T-helper 22 cell (primary cell): ENCODE data around the gene GUCA1A.

Experiments used
- DNase-seq: peaks from one replicate; pipeline ENCODE4 v3.0.0-alpha.2; 2020; ENCODE audit warnings: low read depth

The GUCA1A gene

DNA sequence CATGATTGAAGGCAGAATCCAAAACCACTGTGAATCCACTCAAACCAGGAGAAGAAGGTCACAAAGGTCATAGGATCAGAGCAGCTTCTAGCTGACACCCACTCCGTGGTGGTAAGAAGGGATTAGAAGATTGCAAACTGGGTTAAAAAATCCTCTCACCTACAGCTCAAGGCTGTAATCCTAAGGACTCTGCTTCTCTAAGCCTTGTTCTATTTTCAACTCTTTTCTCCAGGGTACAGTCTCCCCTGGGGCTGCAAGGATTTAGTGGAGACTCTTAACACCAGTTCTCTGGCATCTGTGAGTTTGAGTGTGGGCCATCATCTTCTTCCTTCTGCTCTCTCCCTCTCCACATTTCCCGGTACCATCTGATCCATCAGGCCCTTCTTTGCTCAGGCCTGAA is at the start of gene GUCA1A:
GUCA1A (plus strand) TSS at position 264 of the 400 bp plus-strand sequence. CDS start 250 bp downstream, outside the sequence.
- DNase-seq: no peak

DNA sequence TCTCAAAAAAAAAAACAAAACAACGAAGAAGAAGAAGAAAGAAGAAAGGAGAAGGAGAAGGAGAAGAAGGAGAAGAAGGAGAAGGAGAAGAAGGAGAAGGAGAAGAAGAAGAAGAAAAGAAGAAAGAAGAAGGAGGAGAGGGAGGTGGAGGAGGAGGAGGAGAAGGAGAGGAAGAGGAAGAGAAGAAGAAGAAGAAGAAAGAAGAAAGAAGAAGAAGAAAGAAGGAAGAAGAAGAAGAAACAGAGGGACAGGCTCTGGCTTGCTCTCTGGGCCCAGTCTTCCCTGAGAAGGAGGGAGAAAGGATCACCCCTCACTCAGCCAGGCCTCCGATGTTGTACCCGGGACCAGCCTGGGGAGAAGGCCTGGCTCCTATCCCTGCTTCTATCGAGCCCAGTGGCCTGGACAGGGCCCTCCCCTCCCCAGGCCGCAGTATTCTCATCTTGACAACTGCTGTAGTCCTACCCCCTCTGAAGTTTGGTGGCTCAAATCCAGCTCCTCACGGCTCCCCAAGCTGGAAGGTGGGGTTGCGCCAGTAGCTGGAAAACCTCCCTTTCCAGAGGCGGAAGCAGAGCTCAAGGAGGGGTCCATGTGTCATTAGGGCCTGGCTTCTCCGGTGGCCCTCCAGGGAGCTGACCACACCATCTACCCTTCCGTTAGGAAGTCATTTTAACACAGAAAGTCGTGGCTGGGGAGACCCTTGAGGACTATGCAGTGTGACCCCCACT is 49.6 kb upstream of the GUCA1A start:
- DNase-seq: no peak

DNA sequence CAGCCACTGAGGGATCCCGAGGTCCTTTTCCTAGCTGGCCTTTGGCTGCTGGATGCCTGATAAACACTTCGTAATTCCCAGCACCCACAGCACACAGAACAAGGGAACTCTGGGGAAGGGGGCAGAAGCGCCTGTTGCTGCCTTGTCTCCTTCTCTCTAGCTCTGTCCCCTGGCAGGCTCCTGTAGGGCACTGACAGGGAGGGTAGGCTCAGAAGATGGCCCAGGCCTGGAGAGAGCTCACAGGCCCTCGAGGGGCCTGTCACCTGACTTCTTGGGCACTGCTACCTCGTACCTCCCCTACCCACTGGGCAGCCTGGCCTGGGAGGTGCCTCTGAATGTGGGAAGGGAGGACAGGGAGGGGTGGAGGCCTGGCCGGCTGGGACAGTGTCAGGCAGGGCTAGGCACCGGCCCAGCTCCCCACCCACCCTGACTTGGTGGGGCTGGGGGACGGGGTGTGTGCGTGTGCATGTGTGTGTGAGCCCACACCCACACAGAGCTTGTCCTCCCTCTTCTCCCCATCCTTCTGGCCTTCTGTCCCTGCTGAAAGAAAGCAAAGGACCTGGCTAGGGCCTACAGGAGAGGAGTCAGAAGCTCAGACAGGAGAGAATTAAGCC is 48.8 kb upstream of the GUCA1A start:
- no peak for DNase-seq

DNA sequence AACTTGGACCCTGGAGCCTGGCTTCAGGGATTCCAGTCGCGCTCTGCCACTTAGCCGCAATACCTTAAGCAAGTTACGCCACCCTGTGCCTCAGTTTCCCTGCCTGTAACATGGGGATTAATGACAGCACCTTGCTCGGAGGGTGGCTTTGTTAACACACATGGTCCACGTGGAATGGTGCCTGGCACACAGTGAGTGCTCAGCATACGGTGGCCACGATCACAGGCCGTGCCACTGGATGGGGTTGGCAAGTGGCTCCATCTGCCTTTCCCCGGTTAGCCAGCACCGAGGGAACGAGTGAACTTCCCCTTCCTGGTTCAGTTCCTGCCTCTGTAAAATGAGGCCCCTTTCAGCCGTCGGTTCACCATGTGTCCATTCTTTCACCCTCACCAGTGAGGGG is 47.9 kb upstream of the GUCA1A start:
- DNase-seq: no peak

DNA sequence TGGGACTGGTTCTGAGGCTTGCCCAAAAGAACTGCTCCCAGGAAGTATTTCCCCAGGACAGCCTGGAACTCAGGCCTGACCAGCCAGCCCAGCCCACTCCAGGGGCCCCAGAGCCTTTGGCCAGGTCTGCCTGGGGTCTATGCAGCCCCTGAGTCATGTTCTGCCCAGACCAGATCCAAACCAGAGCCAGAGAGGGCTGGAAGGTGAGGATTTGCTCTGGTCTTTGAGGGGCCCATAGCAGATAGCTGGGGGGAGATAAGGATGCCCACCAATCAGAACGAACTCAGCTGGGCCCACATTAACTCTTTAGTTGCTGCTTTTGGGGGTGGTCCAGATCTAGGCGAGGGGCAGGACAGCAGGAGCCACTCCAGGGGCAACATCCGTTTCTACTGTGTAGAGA is 47.5 kb upstream of the GUCA1A start:
- DNase-seq: no peak

DNA sequence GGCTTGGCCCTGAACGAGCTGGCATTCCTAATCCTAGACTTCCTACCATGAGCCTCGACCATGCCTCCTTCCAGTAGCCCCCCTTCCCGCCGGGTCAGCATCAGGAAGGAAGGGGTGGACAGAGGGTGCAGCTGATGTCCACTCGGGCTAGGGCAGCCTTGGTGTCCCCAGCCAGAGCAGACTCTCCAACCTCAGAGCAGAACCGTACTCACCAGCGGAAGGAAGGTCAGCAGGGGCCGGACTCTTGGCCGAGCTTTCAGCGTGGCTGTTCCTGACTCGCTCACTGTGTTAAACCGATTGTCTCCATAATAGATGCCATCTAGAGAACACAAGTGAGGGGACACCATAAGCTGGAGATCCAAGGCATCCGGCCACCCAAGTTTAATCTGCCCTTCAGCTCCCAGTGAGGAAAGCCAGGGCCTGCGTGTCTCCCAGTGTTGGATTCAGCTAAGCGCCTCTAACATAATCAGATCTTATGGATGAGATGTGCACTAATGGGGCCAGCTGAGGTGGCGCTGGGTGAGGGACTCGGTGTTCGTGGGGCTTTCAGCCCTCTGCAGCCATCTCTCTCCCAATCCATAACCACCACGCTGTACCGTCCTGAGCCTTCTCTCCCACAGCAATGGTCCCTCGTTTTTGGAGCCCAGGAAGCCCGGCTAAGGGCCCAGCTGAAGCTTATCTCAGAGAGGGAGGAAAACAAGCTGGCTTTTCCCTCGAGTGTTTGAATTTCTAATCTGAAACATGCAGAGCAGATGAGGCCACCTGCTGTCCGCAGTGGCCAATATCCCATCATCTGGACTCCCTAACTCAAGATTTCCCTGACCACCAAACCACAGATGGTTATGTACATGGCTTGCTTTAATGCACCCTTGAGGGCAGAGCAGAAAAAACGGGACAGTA is 44.5 kb upstream of the GUCA1A start:
- DNase-seq: no peak

DNA sequence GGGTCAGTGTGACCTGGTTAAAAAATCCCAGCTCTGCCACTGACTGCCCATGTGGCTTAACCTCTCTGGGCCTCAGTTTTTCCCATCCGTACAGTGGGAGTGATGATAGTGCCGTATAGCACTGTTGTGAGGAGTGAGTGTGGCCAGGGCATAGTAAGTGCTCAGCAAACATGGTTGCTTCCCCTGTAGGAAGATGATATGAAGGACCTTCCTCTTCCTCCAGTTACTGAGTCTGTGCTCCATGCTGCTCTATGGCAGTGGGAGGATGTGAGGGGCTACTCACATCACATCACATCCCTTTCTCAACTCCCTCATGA is 43.8 kb upstream of the GUCA1A start:
- DNase-seq: no peak

DNA sequence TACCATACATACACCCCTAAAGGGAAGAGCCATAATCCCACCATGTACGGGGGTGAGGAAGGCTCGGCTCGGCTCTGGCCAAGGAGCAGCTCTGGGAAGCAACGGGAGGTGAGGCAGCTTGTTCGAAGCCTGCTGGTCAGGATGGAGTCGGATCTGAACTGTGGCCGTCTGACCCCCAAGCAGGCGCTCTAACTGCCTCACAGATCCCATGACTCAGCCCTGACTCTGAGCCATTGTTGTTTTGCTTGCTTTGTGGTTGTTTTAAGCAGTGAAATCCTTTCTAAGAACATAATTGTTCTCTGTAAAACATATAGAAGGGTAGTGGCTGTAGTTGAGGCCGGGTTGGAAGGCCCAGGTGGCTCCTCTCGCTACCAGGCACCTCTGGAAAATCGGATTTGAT is 41.6 kb upstream of the GUCA1A start:
- DNase-seq: no peak

DNA sequence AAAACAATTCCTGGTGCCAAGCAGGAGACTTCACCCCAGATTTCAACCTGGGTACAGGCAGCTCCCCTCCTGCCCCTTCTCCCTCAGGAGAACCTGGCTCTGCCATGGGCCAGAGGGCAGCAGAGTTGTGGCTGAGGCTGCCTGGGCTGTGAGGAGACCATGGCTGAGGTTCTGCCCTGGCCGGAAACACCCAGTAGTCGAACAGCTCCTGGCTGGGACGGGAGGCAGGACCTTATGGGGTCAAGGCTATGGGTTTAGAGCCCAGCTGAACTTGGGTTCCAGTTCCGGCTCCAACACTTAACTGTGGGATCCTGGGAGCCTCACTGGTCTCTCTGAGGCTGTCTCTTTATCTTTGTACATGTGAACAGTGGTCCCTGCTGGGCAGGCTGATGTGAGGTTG is 39.2 kb upstream of the GUCA1A start:
- no peak for DNase-seq

DNA sequence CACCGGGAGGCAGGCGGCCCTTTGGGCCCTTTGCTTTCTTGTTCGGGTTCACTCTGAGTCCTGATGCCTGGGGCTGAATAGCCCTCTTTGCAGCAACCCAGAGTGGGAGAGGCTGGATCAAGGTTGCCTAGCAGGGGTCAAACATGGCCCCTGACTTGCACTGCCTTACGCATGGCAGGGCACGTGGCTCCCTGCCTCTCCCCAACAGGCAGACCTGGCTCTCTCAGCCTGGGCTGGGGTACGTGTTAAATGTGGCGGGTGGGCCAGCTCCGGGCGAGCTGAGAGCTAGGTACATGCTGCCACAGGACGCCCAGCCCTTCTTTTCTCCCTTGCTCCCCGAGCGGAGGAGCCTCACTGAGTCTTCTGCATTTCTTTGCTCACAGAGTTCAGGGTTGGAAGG is 38.0 kb upstream of the GUCA1A start:
- DNase-seq: no peak

DNA sequence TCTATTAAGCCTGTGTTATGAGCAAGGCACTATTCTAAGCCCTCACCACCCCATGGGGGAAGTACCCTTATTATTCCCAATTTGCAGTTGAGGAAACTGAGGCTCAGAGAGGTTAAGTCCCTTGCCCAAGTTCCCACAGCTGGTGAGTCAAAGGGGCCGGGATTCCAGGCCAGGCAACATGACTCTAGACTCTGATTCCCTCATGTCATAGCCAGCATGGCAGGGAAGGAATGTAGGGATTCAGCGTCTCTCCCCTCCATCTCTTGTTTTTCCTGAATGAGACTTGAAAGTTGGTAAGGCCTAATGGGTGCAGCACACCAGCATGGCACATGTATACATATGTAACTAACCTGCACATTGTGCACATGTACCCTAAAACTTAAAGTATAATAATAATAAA is 37.4 kb upstream of the GUCA1A start:
- DNase-seq: no peak

DNA sequence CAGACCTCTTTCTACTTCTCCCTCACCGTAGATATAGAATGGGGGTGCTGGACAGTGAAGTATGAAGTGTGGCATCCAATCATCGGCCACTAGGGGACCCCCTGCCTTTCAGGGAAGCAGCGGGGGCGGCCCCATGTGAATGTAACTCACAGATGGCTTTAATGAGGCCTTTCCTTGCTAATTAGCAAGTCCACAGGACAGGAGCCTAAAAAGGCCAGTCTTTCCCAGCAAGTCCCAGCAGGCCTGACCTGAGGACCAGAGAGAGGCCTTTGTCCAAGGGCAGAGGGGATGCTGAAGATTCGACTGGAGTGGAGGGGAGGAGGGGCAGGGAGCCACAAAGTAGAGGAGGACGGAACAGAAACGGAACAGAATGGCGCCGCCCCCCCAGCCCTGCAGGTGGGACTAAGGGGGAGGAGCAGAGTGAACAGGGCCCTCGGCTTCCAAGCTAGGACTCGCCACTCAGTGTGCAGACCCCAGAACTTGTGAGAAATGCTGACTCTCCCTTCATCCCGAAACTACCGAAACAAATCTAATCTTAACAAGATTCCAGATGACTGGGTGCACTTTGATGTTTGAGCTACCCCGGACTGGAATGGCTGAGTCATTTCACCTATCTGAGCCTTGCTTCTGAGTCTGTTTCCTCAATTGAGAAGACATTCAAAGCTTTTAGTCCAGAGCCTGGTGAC is 36.5 kb upstream of the GUCA1A start:
- no peak for DNase-seq

DNA sequence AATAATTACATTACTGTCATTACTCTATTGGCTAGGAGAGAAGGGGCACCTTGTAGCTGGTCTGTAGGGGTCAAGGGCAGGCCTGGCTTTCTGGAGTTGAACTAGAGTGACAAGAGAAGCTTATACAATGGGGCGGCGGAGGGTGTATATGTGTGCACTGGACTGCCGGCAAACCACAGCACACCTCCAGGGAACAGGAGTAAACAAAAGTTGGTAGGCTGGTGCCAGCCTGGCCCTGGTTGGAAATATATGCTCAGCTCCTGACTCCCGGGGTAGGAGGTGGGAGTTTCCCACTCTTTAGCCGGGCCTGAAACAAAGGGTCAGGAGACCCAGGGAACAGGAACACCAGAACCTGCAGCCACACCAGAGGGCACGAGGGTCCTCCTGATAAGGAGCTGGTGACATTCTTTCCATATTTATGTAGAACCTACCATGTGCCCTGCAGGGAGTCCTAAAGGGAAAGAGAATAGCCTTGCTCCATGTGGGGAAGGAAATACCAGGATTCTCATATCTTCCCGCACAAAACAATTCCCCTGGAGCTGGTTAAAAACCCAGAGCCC is 35.9 kb upstream of the GUCA1A start:
- DNase-seq: no peak

DNA sequence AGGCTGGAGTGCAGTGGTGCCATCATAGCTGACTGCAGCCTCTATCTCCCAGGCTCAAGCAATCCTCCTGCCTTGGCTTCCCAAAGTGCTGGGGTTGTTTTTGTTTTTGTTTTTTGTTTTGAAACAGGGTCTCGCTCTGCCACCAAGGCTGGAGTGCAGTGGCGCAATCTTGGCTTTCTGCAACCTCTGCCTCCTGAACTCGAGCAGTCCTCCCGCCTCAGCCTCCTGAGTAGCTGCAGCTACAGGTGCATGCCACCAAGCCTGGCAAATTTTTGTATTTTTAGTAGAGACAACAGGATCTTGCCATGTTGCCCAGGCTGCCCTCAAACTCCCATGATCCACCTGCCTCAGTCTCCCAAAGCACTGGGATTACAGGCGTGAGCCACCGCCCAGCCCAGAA is 35.0 kb upstream of the GUCA1A start:
- no peak for DNase-seq

DNA sequence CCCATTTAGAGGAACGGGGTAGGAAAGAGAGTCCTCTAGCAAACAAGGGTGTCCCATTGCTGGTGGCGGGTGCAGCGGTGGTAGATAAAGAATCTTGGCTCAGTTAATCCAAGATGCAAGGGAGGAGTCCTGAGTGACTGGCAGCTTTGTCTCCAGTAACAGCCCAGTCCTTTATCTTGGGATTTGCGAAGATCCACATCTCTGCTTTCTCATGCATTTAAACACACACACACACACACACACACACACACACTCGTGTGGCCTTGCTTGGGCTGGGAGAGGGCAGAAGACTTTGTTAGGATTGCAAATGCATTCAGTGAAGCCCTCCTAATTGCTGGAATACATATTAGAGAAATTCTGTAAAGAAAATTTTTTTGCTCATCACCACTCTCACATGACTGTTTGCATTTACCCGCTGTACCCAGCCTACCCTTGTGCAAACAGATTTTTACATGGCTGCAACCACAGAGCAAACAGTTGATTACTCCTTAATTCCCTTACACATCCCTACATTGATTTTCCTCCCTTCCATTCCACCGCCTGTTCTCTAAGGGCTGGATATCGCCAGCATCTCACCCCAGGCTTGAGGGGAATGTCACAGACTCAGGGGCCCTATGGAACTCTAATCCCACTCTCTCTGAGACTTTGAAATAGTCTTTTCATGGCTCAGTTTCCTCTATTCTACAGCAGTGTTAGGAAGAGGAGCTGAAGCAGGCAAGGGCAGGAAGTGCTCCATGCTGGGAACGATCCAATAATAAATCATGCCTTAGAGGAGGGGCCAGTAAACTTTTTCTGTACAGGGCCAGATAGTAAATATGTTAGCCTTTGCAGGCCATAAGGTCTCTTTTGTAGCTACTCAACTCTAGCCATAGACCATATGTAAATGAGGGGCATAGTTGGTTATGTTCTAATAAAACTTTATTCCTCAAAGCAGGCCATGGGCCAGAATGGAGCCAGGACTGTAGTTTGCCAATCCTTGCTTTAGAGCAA is 34.2 kb upstream of the GUCA1A start:
- no peak for DNase-seq

DNA sequence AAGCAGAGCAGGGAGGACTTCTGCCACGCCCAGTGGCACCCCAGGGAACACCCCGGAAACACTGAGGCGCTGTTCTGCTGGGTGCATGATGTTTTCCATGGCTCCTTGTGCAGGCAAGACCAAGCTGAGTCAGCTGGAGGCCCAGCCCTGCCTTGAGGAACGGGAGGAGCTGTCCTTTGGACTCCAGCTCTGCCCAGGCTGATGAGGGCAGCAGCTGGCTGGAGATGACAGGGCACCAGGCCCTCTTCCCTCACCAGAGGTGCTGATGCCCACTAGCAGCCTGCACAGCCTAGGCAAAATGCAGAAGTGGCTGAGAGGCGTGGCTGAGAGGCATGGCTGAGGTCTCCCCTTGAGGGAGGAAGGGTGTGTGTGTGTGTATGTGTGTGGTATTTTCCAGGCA is 33.1 kb upstream of the GUCA1A start:
- DNase-seq: no peak

DNA sequence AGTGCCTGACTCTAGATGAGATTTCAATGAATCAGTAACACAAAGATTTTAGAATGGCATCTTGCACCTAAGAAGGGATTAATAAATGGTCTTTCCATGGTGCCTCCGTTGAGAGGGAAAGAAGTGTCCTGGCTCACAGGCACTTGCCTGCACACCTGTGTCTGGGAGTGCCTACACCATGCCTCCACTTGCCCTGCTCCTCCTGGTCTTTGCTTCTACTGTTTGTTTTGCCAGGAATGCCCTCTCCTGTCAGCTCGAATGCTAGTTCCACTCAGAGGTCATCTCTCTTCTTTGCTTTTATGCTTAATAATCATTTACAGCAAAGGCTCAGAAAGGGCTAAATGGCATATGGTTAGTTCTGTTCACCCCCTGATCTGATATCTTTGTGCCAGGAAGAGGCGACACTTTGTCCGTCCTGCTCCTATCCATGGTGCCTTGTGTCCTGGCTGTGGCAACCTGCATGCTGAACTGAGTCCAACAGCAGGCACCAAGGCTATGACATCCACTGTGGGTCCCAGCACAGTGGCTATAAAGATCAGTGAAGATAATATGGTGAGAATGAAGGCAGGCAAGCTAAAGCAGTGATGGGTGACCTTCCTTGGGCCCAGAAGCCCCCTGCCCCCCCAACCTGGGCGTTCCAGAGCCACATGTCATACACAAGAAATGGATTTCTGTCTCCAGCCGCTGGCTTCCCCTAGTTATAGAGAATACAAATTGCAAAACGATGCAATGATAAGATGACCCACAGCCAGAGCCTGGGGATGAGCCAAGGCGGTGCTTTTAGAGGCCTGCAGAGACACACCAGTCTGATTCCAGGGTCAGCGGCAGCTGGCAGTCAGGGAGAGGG is 32.2 kb upstream of the GUCA1A start:
- DNase-seq: no peak

DNA sequence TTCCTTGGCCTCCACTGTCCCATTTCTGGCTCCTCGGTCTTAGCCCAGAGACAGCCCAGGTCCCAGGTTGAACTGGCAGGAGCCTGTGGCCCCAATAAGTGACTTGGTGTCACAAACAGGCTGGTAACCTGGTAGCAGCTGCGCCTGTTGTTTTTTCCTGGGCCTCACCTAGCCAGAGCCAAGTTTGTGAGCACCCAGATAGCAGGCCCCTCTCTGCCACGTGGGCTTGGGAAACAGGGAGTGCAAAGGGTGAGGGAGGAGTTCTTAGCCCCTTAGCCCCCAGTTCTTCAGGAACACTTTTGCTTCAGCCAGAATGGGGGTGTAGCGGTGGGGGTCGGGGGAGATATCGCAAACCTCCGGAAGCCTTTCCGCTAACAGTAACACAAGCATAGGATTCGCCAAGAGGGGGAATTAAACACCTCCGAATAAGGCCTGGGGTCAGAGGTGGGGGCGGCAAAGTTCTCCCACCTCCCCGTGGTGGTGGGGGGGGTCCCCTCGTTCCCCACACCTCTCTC is 31.5 kb upstream of the GUCA1A start:
- no peak for DNase-seq

DNA sequence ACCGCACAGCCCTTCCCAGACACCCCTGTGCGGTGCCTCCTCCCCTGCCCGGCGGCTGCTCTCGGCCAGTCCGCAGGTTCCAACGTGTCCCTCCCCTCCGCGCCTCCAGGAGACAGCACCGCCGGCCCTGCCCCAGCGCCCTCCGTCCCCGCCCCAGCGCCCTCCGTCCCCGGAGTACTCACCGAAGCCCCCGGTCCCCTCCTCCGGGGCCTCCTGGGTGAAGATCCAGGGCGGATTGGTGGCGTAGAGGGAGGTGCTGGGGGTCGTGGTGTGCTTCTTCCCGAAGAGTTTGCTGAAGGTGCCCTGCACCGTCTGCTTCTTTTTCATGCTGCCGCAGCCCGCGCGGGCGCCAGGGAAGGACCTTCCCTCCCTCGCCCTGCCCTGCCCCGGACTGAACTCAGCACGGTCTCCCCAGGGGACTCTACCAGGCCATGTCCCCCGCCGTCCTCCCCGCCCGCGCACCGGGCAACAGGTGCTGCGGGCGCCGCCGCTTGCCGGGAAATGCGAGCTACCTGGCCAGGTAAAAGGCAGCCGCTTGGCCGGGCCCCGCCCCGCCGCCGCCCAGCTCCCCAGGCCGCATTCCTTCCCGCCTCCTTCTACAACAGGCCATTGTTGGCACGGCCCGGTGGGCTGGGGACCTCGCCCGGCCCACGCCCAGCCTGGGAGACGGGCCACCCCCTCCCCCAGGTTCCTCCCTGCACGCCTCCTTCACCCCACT is 30.9 kb upstream of the GUCA1A start, which contains the start of gene C6orf132:
C6orf132 (minus strand) TSS at position 503 of the 718 bp plus-strand sequence; CDS start at position 327, 176 bp downstream.
- DNase-seq: no peak
